Stimulated activated CD8-positive, alpha-beta memory T cell treated with anti-CD3 and anti-CD28 coated beads, Interleukin-4, amount 100 ng/mL, for 24 hours (primary cell): ENCODE results near the gene FRMD7.
"Not testable (repeated sequence)": the region's sequence is repeated elsewhere in the genome, so short reads cannot be mapped to it uniquely, and the experiment has no call there.

Source experiments
- DNase-seq: peaks from one replicate; pipeline ENCODE4 v3.0.0-alpha.2; 2020; ENCODE audit warnings: low read depth

Gene FRMD7

GRCh38 chrX:132127743-132128142 lies at the start of gene FRMD7:
FRMD7 (minus strand) TSS chrX:132128020; CDS start chrX:132127844, 176 bp downstream.
- no peak for DNase-seq

GRCh38 chrX:132173647-132174046 lies 45.8 kb upstream of the FRMD7 start:
- DNase-seq: no peak

- DNase-seq: no peak
Measured at GRCh38 chrX:132171881-132172280, 44.1 kb upstream of the FRMD7 start.

- DNase-seq: no peak
Measured at GRCh38 chrX:132171478-132171877, 43.7 kb upstream of the FRMD7 start.

- no peak for DNase-seq
Measured at GRCh38 chrX:132169554-132169953, 41.7 kb upstream of the FRMD7 start.

GRCh38 chrX:132165651-132166050 lies 37.8 kb upstream of the FRMD7 start:
- DNase-seq: no peak

GRCh38 chrX:132165005-132165404 lies 37.2 kb upstream of the FRMD7 start:
- no peak for DNase-seq

- not testable (repeated sequence) for DNase-seq
Measured at GRCh38 chrX:132163094-132163493, 35.3 kb upstream of the FRMD7 start.

GRCh38 chrX:132153166-132153565 lies 25.3 kb upstream of the FRMD7 start:
- no peak for DNase-seq

GRCh38 chrX:132146456-132146855 lies 18.6 kb upstream of the FRMD7 start:
- no peak for DNase-seq

GRCh38 chrX:132144061-132144460 lies 16.2 kb upstream of the FRMD7 start:
- no peak for DNase-seq

GRCh38 chrX:132125906-132126305 lies 1.9 kb downstream of the FRMD7 start:
- DNase-seq: no peak

- DNase-seq: no peak
Measured at GRCh38 chrX:132120913-132121312, 6.9 kb downstream of the FRMD7 start.

- no peak for DNase-seq
Measured at GRCh38 chrX:132119821-132120515, 7.9 kb downstream of the FRMD7 start.

- no peak for DNase-seq
Measured at GRCh38 chrX:132119283-132119682, 8.5 kb downstream of the FRMD7 start.

GRCh38 chrX:132118358-132118757 lies 9.5 kb downstream of the FRMD7 start:
- no peak for DNase-seq

GRCh38 chrX:132115792-132116191 lies 12.0 kb downstream of the FRMD7 start:
- no peak for DNase-seq

GRCh38 chrX:132114607-132115006 lies 13.2 kb downstream of the FRMD7 start:
- DNase-seq: no peak

- no peak for DNase-seq
Measured at GRCh38 chrX:132107291-132107690, 20.5 kb downstream of the FRMD7 start.

GRCh38 chrX:132101799-132102198 lies 26.0 kb downstream of the FRMD7 start:
- DNase-seq: no peak

- no peak for DNase-seq
Measured at GRCh38 chrX:132101206-132101605, 26.6 kb downstream of the FRMD7 start.

- DNase-seq: not testable (repeated sequence)
Measured at GRCh38 chrX:132098704-132099103, 29.1 kb downstream of the FRMD7 start.

GRCh38 chrX:132094164-132094563 lies 33.7 kb downstream of the FRMD7 start:
- no peak for DNase-seq

GRCh38 chrX:132093239-132093860 lies 34.5 kb downstream of the FRMD7 start:
- no peak for DNase-seq
